Suppressor macrophage treated with lipopolysaccharide for 1 hour (primary cell): ENCODE results near the gene L3MBTL1.

ENCODE experiments used
- DNase-seq, 3 donors: peaks; one replicate each; pipeline ENCODE4 v3.0.0-alpha.2; 2020 to 2022

L3MBTL1 gene

GRCh38 chr20:43508106-43508505 lies 609 bp downstream of the L3MBTL1 start:
- DNase-seq: peak; percentile 11 to 31 (median 17)

- DNase-seq: peak; percentile 6 to 10 (median 7)
Observed at GRCh38 chr20:43508604-43509040, 1.1 kb downstream of the L3MBTL1 start.

GRCh38 chr20:43511879-43512278 lies 4.4 kb downstream of the L3MBTL1 start:
- no peak for DNase-seq

- no peak for DNase-seq
Observed at GRCh38 chr20:43513372-43513930, 6.0 kb downstream of the L3MBTL1 start.

GRCh38 chr20:43513931-43514647 lies 6.6 kb downstream of the L3MBTL1 start:
- DNase-seq: peak; percentile 97 to 98 (median 97)

- peak in 2 of 3 donors; percentile 17 to 39 for DNase-seq
Observed at GRCh38 chr20:43514648-43514999, 7.1 kb downstream of the L3MBTL1 start.

GRCh38 chr20:43515628-43516027 lies 8.1 kb downstream of the L3MBTL1 start:
- no peak for DNase-seq

- no peak for DNase-seq
Observed at GRCh38 chr20:43516251-43516824, 8.8 kb downstream of the L3MBTL1 start.

GRCh38 chr20:43520074-43520630 lies 12.7 kb downstream of the L3MBTL1 start:
- no peak for DNase-seq

GRCh38 chr20:43525021-43525420 lies 17.5 kb downstream of the L3MBTL1 start:
- DNase-seq: no peak

- DNase-seq: no peak
Observed at GRCh38 chr20:43528258-43528875, 20.9 kb downstream of the L3MBTL1 start.

- DNase-seq: no peak
Observed at GRCh38 chr20:43529051-43529450, 21.6 kb downstream of the L3MBTL1 start.

GRCh38 chr20:43529457-43530153 lies 22.1 kb downstream of the L3MBTL1 start:
- no peak for DNase-seq

GRCh38 chr20:43530321-43531090 lies 23.0 kb downstream of the L3MBTL1 start:
- no peak for DNase-seq

- no peak for DNase-seq
Observed at GRCh38 chr20:43531091-43531443, 23.6 kb downstream of the L3MBTL1 start.

- DNase-seq: no peak
Observed at GRCh38 chr20:43532416-43533055, 25.0 kb downstream of the L3MBTL1 start.

GRCh38 chr20:43533060-43533459 lies 25.6 kb downstream of the L3MBTL1 start:
- DNase-seq: no peak

GRCh38 chr20:43534016-43534415 lies 26.5 kb downstream of the L3MBTL1 start:
- no peak for DNase-seq

- DNase-seq: no peak
Observed at GRCh38 chr20:43534791-43535350, 27.4 kb downstream of the L3MBTL1 start.

GRCh38 chr20:43535370-43536004 lies 28.0 kb downstream of the L3MBTL1 start:
- DNase-seq: no peak
